ENCODE results near the gene ACOT11.

ACOT11 gene

DNA sequence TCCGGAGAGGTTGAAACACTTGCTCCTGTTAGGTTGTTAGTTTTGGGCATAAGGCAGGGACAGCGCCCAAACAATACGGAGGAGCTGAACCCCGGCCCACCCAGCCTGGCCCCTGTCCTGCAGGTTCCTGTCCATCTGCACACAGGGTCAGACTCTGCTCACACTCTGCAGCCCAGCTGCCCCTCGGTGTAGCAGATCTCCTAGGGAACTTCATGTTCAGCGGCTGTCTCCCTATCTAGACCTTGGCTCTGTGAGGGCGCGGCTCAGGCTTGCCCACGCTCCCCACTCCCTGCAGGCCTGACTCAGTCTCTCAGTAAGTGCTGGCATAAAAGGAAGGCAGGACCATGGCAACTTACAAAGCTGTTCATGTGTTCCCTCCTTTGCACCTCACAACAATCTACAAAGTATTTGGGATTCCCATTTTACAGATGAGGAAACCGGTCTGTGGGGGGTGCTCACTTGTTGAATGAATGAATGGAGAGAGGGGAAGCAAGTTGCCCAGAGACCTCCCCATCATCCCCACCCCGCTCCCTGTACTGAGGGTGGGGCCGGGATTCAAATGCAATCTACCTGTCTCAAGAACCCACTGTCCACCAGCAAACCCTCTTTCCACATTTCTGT, 26.2 kb downstream of the ACOT11 start:
- no peak for TF ChIP-seq NFIC (IDR thresholded peaks at IDR 0.05)
- TF ChIP-seq YY1 (IDR thresholded peaks at IDR 0.05; ENCODE audit: low read depth), result no peak
- TF ChIP-seq, protein P1, sequence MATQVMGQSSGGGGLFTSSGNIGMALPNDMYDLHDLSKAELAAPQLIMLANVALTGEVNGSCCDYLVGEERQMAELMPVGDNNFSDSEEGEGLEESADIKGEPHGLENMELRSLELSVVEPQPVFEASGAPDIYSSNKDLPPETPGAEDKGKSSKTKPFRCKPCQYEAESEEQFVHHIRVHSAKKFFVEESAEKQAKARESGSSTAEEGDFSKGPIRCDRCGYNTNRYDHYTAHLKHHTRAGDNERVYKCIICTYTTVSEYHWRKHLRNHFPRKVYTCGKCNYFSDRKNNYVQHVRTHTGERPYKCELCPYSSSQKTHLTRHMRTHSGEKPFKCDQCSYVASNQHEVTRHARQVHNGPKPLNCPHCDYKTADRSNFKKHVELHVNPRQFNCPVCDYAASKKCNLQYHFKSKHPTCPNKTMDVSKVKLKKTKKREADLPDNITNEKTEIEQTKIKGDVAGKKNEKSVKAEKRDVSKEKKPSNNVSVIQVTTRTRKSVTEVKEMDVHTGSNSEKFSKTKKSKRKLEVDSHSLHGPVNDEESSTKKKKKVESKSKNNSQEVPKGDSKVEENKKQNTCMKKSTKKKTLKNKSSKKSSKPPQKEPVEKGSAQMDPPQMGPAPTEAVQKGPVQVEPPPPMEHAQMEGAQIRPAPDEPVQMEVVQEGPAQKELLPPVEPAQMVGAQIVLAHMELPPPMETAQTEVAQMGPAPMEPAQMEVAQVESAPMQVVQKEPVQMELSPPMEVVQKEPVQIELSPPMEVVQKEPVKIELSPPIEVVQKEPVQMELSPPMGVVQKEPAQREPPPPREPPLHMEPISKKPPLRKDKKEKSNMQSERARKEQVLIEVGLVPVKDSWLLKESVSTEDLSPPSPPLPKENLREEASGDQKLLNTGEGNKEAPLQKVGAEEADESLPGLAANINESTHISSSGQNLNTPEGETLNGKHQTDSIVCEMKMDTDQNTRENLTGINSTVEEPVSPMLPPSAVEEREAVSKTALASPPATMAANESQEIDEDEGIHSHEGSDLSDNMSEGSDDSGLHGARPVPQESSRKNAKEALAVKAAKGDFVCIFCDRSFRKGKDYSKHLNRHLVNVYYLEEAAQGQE (IDR thresholded peaks at IDR 0.05; ENCODE audit: low read depth), result no peak
- TF ChIP-seq USF1 (IDR thresholded peaks at IDR 0.05), result no peak
- TF ChIP-seq MAX (IDR thresholded peaks at IDR 0.05), result no peak
- no peak for TF ChIP-seq EP300 (IDR thresholded peaks at IDR 0.05; ENCODE audit: borderline replicate concordance)
- TF ChIP-seq EGR1 (IDR thresholded peaks at IDR 0.05), result no peak

DNA sequence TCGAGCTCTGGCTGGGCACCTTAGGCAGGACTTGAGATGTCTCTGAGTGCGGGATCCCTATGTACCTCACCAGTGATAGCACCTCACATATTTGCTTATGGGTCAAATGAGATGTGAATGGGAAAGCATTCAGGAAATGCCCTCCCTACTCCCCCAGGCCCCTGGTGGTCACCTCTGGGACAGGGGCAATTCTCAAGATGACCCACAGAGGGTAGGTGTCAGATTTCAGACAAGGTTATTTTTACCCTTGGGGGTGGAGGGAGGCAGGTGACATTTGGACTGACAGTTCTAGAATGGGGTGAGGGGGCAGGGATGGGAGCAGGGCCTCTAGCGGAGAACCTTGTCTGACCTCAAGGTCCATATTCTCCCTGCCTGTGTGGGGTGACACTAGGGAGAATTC, 27.1 kb downstream of the ACOT11 start:
- TF ChIP-seq MAX (IDR thresholded peaks at IDR 0.05) (no peak), FOXM1 (IDR thresholded peaks at IDR 0.05; ENCODE audit: borderline replicate concordance, low read depth) (no peak), NFIC (IDR thresholded peaks at IDR 0.05) (no peak), EGR1 (IDR thresholded peaks at IDR 0.05) (no peak), CREB1 (IDR thresholded peaks at IDR 0.05; ENCODE audit: low read depth) (no peak), TAF1 (IDR thresholded peaks at IDR 0.05; ENCODE audit: low read depth) (no peak), EP300 (IDR thresholded peaks at IDR 0.05; ENCODE audit: borderline replicate concordance) (no peak), YY1 (IDR thresholded peaks at IDR 0.05; ENCODE audit: low read depth) (no peak), TCF12 (IDR thresholded peaks at IDR 0.05; ENCODE audit: low read depth) (no peak), USF1 (IDR thresholded peaks at IDR 0.05) (no peak), RAD21 (IDR thresholded peaks at IDR 0.05; ENCODE audit: low read depth) (no peak), ZBTB7A (IDR thresholded peaks at IDR 0.05; ENCODE audit: low read depth) (no peak), TEAD4 (IDR thresholded peaks at IDR 0.05) (no peak), CEBPB (IDR thresholded peaks at IDR 0.05) (no peak)
- TF ChIP-seq, protein P1 (IDR thresholded peaks at IDR 0.05; ENCODE audit: low read depth), result no peak

DNA sequence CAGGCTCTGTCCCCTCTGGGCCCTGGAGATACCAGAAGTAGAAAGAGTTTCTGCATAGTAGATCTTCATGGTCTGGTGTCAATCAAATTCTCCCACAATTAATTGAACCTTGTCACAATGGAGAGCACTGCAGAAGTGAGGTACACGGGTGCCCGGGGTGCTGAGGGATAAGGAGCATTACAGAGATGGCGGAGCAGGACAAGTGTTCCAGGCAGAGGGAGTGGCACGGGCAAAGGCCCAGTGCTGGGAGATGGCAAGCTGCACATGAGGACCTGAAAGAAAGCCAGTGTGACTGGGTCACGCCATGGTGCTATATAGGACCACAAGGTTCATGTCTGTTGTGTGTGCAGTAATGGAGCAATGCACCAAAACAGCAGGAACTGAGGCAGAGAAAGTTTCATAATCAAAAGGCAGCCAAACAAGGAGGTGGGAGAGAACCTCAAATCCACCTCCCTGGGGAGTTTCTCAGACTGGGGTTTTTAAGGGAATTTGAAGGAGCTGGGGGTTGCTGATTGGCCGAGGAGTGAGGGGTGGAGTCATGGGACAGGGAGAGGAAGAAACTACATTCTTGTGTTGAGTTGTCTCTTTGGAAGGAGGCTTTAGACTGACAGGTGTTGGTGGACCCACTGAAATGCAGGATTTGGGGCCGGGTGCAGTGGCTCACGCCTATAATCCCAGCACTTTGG, 27.7 kb downstream of the ACOT11 start:
- TF ChIP-seq USF1 (IDR thresholded peaks at IDR 0.05) (no peak), EP300 (IDR thresholded peaks at IDR 0.05; ENCODE audit: borderline replicate concordance) (no peak), CEBPB (IDR thresholded peaks at IDR 0.05) (no peak), YY1 (IDR thresholded peaks at IDR 0.05; ENCODE audit: low read depth) (no peak), ZBTB7A (IDR thresholded peaks at IDR 0.05; ENCODE audit: low read depth) (no peak), NFIC (IDR thresholded peaks at IDR 0.05) (no peak), TEAD4 (IDR thresholded peaks at IDR 0.05) (no peak), FOXM1 (IDR thresholded peaks at IDR 0.05; ENCODE audit: borderline replicate concordance, low read depth) (no peak), EGR1 (IDR thresholded peaks at IDR 0.05) (no peak), RAD21 (IDR thresholded peaks at IDR 0.05; ENCODE audit: low read depth) (no peak), CREB1 (IDR thresholded peaks at IDR 0.05; ENCODE audit: low read depth) (no peak), TCF12 (IDR thresholded peaks at IDR 0.05; ENCODE audit: low read depth) (no peak), MAX (IDR thresholded peaks at IDR 0.05) (no peak), TAF1 (IDR thresholded peaks at IDR 0.05; ENCODE audit: low read depth) (no peak)
- TF ChIP-seq, protein P1 (IDR thresholded peaks at IDR 0.05; ENCODE audit: low read depth), result no peak
